ENCODE measurements around the gene GBGT1.

GRCh38 chr9:133120501-133121197 is 43.1 kb downstream of the GBGT1 start:
- TF ChIP-seq FOXP2 (optimal IDR thresholded peaks at IDR 0.05; ENCODE audit: borderline replicate concordance, extremely low read depth, extremely low read length, insufficient read depth), result no peak
- TF ChIP-seq SIN3A (IDR thresholded peaks at IDR 0.05; ENCODE audit: borderline replicate concordance, insufficient read depth, low read length), result no peak
- TF ChIP-seq, protein P1, sequence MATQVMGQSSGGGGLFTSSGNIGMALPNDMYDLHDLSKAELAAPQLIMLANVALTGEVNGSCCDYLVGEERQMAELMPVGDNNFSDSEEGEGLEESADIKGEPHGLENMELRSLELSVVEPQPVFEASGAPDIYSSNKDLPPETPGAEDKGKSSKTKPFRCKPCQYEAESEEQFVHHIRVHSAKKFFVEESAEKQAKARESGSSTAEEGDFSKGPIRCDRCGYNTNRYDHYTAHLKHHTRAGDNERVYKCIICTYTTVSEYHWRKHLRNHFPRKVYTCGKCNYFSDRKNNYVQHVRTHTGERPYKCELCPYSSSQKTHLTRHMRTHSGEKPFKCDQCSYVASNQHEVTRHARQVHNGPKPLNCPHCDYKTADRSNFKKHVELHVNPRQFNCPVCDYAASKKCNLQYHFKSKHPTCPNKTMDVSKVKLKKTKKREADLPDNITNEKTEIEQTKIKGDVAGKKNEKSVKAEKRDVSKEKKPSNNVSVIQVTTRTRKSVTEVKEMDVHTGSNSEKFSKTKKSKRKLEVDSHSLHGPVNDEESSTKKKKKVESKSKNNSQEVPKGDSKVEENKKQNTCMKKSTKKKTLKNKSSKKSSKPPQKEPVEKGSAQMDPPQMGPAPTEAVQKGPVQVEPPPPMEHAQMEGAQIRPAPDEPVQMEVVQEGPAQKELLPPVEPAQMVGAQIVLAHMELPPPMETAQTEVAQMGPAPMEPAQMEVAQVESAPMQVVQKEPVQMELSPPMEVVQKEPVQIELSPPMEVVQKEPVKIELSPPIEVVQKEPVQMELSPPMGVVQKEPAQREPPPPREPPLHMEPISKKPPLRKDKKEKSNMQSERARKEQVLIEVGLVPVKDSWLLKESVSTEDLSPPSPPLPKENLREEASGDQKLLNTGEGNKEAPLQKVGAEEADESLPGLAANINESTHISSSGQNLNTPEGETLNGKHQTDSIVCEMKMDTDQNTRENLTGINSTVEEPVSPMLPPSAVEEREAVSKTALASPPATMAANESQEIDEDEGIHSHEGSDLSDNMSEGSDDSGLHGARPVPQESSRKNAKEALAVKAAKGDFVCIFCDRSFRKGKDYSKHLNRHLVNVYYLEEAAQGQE (IDR thresholded peaks at IDR 0.05; ENCODE audit: insufficient read depth in 1 of 2, low read depth in 2 of 2, low read length in 2 of 2), result no peak
- TF ChIP-seq POLR2AphosphoS5 (IDR thresholded peaks at IDR 0.05; ENCODE audit: low read depth, low read length), result no peak
- TF ChIP-seq TAF1 (IDR thresholded peaks at IDR 0.05; ENCODE audit: borderline replicate concordance, insufficient read depth, low read length), result no peak
